HG03520 (cell line): ENCODE measurements around the gene FGF19.
"Not testable (repeated sequence)": the region's sequence is repeated elsewhere in the genome, so short reads cannot be mapped to it uniquely, and the experiment has no call there.

ENCODE experiments used
- ATAC-seq: cut with Tn5 transposase; IDR thresholded peaks from one replicate; pipeline ENCODE4 v1.9.1; 2021; ENCODE audit warnings: mild to moderate bottlenecking, moderate library complexity; ENCODE audit not compliant: unreplicated experiment

Gene FGF19

DNA sequence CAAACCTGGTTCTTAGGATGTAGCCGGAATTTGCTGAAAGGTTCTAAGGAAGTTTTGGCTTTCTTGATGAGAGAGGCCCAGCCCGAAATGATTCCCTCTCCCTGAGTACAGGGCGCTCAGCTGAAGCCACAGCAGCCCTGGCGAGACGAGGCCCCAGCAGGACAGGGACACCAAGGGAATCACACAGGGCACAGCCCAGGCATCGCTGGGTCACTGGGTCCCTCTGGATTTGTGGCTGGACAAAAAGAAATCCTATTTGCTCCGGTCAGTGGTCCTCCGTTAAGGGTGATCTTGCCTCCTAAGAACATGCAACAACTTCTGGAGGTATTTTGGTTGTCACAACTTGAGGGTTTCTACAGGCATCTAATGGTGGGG, 6.4 kb downstream of the FGF19 start:
- ATAC-seq = no peak

GRCh38 chr11:69696749-69697468, 6.9 kb downstream of the FGF19 start:
- no peak for ATAC-seq

- not testable (repeated sequence) for ATAC-seq
Observed at GRCh38 chr11:69695995-69696394, 7.8 kb downstream of the FGF19 start.

DNA sequence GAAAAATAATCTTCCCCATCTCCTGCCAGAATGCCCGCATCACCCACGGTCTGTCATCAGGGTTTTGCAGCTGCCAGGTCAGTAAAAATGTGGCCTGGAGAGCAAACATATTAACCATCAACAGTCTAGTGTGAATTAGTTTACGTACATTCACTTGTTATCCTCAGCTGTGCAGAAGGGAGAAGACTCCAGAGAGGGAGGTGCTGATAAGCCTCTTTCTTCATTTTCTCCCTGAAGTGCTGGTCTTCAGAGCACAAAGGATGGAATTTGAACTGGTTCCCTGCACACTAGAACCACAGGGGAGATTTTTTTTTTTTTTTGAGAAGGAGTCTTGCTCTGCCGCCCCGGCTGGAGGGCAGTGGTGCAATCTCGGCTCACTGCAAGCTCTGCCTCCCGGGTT, 8.2 kb downstream of the FGF19 start:
- ATAC-seq = no peak

- no peak for ATAC-seq
Observed at GRCh38 chr11:69694781-69695180, 9.0 kb downstream of the FGF19 start.

DNA sequence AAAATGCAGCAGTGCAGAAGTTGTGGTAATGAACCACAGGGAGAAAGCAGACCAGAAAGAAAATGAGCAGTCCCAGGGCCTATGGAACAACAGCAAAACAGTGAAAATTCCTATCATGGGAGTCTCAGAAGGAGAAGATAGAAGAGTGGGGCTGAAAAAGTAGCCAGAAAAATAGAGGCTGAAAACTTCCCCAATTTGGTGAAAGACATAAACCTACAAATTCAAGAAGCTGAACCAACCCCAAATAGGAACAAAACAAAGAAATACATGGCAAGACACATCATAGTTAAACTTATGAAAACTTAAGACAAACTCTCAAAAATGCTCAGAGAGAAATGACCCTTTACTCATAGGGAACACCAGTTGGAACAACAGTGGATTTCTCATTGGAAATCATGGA, 11.4 kb downstream of the FGF19 start:
- ATAC-seq = no peak

- no peak for ATAC-seq
Observed at GRCh38 chr11:69691463-69691862, 12.4 kb downstream of the FGF19 start.

GRCh38 chr11:69689484-69690319, 14.1 kb downstream of the FGF19 start:
- no peak for ATAC-seq

DNA sequence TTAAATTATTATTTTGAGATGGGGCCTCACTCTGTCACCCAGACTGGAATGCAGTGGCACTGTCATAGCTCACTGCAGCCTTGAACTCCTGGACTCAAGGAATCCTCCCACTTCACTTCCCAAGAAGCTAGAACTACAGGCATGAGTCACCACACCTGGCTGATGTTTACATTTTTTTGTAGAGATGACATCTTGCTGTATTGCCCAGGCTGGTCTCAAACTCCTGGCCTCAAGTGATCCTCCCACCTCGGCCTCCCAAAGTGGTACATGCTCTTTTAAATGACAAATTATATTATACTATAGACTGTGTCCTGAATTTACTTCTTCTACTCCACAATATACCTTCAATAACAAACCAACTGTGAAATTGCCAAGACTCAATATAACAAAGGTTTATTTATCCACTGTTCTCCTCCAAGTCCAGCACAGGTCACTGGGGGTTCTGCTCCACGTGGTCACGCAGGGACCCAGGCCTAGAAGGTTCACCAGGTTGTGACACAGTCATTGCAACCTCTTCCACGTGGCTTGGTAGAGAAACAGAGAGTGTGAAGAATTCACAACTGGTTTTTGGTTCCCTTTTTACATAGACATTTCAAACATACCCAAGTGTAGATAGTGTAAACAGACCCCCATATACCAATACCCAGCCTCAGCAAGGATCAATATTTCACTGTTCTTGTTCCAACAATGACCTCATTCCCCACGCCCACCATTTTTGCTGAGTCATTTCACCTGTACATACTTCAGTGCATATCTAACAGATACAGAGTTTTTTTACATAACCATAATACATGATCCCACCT, 15.7 kb downstream of the FGF19 start:
- ATAC-seq = not testable (repeated sequence)

DNA sequence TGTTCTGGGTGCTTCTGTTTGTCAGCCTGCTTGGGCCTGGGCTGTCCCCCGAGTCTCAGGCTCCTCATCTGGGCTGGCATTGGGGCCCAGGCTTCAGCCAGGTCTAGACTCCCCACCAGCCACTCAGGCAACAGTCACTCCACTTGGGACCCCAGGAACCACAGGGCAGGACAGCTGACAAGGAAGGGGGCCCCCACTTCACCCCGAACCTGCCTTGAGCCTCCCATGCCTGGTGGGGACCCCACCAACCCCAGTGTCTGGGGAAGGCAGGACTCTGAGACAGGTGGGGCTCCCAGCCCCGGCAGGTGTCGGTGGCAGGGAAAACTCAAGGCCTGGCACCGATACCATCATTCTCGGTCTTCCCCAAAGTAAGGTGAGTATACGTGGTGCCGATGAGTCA, 17.0 kb downstream of the FGF19 start:
- ATAC-seq = no peak

- no peak for ATAC-seq
Observed at GRCh38 chr11:69686452-69686851, 17.4 kb downstream of the FGF19 start.

- no peak for ATAC-seq
Observed at GRCh38 chr11:69685348-69685747, 18.5 kb downstream of the FGF19 start.

GRCh38 chr11:69684651-69685050, 19.2 kb downstream of the FGF19 start:
- no peak for ATAC-seq

DNA sequence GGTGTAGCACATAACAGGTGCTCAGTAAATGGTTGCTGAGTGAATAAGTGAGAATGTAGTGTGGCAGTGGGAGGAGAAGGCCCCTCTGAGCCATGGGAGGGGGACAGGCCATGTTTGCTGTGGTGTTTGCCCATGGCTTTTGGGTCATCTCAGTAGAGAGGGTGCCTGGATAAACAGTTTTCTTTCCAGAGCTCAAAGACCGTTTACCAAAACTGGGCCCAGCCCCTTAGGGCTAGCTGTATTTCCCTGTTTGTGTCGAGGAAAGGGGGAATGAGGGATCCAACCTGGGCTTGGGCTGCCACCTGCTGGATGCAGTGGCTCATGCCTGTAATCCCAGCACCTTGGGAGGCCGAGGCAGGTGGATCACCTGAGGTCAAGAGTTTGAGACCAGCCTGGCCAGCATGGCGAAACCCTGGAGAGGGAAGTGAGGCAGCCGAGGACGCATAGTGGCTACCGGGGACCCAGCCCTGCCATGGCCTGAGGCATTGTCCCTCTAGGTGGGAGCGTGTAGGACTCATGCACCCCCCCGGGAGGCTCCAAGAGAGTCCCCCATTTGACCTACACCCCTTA, 20.0 kb downstream of the FGF19 start:
- ATAC-seq = no peak

DNA sequence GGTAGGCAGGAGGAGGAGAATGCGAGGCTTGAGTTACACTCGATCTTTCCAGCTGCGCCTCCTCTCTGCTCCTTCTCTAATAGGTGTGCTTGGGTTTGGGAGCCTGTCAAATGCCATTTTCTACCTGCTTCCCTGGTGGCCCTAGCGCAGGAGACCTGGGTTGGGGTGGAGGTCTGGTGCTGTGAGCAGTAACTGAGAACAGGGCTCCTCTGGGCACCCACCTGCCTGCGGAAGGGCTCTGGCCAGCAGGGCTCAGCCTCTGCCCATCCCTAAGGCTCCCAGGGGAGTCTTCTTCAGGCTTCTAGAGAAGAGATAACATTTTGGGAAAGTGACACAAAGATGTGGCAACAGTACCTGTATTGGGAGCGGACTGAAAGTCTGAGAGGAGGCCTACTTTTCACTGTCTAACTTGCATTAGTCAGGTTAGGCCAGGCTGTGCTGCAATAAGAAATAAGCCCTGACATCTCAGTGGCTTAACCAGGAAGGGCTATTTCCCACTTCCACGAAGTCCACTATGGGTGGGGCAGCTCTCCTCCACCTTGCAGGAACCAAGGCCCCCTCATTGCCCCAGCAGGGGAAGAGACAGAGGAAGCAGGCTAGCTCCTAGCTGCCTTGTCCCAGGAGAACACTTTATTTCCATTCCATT, 21.0 kb downstream of the FGF19 start:
- ATAC-seq = no peak

- ATAC-seq = no peak
Observed at GRCh38 chr11:69682221-69682620, 21.6 kb downstream of the FGF19 start.

DNA sequence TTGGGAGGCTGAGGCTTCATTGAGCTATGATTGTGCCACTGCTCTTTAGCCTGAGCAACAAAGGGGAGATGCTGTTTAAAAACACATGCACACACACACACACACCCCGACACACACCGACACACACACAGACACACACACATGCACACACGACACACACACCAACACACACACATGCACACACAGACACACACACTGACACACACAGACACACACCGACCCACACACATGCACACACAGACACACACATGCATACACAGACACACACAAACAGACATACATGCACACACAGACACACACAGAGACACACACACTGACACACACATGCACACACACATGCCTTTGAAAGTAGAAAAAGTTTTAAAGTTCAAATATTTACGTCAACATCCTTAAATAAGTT, 23.1 kb downstream of the FGF19 start:
- ATAC-seq = no peak

DNA sequence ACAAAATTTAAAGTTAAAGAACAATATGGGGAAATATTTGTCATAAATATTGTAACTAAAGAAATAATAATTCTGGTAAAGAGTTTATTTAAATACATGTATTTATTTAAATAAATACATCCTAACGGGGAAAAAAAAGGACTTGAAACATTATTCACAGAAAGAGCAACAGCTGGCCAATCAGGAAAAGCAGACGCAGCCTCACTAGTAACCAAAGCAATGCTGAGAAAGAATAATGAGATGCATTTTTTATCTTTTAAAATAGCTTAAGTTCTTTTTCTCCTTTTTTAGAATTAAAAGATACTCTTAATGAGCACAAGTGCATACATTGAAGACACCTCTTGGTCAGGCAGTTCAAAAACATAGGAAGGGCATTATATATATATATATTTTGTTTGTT, 26.1 kb downstream of the FGF19 start:
- no peak for ATAC-seq

- peak; percentile 81 for ATAC-seq
Observed at GRCh38 chr11:69674886-69675714, 28.7 kb downstream of the FGF19 start, which contains the start of gene LTO1. Gene LTO1, minus strand, starts transcription at chr11:69675353. Its CDS starts 114 bp downstream, at chr11:69675239.
